GM19455 (cell line): ENCODE measurements around the gene SP110.
"Not testable (repeated sequence)": the region's sequence is repeated elsewhere in the genome, so short reads cannot be mapped to it uniquely, and the experiment has no call there.

ENCODE experiments used
- ATAC-seq: cut with Tn5 transposase; IDR thresholded peaks from one replicate; pipeline ENCODE4 v1.9.1; 2021; ENCODE audit not compliant: unreplicated experiment

The SP110 gene

GRCh38 chr2:230219419-230220331, at the start of gene SP110:
SP110 (minus strand) TSS chr2:230219984; CDS start chr2:230216927, 3,057 bp downstream.
- ATAC-seq, result peak; percentile 78

DNA sequence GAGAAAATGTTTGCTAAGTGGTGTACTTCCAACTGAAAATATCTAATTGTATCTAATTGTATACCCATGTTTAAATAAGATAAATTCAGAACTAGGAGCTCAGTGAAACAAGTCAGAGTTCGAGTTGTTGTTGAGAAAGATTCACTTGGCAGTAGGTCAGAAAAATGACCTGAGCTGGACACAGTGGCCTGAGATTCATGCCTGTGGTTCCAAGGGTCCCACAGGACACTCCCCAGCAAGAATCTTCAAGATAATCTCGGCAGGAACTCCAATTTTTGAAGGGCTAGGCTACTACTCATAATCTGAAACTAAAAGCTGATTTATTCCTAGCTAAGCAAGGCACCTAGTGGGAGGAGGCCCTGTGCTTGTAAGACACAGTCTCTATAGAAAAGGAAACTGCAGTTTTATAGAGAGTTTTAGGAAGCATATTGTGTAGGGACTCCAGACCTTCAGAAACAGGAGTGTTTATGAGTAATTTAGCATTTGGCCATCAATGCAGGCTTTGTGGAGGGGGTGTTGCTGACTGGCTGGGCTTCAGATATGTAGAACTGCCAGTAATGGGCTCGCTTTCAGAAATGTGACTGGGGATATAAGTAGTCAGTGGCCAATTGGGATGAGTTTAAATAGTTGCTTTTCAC, 48.9 kb upstream of the SP110 start:
- no peak for ATAC-seq

DNA sequence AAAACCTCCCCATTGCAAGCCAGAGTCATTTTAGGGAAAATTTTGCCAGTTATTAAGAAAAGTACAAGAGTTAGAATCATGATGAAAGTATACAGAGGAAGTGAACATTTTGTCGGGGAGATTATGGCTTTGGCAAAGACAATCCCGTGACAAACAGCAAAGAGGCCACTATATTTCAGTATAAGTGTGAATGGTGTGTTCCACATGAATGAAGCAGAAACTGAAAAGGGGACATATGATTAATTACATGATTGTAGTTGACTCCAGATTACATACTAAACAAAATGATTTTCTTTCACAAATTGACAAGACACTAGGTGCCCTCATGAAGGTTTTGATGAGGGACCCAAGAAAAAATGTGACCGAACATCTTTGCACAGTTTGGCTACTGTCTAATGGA, 47.8 kb upstream of the SP110 start:
- ATAC-seq, result peak; percentile 65

DNA sequence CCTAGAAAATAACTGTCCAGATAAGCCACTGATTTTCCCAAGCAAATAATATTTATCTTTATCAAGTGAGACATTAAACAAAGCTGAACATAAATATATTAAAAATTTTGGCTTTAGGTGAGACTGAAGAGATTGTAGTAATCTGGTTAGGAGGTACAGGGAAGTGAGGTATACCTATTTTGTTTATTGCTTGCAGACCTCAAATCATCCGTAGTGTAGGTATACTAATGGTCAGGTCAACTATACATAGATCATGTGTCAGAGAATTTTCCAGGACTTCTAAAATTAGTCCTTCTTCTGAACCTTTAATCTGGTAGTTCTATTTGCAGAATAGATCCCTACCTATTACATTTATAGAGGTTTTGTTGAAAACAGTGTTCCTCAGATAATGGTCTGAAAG, 47.3 kb upstream of the SP110 start:
- ATAC-seq, result no peak

DNA sequence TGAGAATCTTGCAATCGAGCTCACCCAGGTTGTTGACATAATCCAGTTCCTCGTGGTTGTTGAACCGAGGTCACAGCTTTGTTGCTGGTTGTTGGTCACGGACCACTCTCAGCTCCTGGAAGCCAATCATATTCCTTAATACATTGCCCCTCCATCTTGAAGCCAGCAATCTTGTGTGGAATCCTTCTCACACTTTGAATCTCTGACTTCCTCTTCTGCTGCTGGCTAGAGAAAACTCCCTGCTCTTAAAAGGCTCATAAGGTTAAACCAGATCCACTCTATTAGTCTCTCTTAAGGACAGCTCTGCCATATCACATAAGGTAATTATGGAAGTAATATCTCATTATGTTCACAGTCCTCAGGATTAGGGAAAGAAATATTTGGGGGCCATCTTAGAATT, 46.9 kb upstream of the SP110 start:
- no peak for ATAC-seq

GRCh38 chr2:230264945-230265344, 45.2 kb upstream of the SP110 start:
- not testable (repeated sequence) for ATAC-seq

GRCh38 chr2:230262246-230262645, 42.5 kb upstream of the SP110 start:
- no peak for ATAC-seq

- no peak for ATAC-seq
These were observed 38.7 kb upstream of the SP110 start for GRCh38 chr2:230258483-230258882.

DNA sequence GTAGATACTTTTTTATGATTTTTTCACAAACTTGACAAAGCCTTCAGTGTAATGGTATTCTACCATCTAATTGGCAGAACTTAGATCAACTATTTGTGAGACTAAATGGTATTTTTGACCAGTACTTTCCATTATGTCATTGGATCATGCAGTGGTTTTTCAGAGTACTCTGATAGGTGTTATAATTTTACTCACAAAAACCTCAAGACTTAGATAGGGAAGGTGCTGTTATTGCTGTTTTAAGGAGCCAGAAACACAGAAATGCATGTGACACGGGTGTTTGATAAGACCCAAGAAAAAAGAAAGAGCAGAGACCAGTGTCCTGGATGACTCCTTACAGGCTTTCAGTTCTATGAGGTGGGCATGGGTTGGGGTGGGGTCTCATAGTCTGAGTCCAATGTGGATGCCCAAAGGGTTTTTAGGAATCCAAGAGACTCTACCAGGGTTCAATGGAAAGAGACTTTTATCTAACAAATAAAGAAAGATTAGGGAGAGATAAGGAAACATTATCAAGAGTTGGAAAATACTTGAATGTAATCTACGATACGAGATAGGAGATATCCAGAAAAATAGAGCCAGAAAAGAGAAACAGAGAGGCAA, 37.0 kb upstream of the SP110 start:
- ATAC-seq, result no peak

- no peak for ATAC-seq
These were observed 34.5 kb upstream of the SP110 start for GRCh38 chr2:230254152-230254881.

DNA sequence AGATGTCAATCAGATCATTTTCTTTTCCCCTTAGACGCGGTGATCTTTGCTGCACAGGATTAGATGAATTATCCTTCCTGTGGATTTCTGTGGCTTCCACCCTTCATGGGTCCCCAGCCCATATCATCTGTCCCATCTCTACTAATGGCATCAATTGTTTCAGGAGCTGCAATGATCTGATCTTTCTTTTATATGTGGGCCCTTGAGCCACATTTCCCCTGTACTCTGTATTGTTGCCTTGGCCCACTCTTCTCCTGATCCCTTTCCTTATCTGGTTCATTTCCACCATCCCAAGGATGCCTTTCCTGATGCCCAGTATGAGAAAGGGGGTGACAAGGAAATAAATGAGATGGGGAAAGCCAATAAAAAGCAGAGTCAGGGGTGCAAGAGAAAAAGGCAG, 30.4 kb upstream of the SP110 start:
- no peak for ATAC-seq

GRCh38 chr2:230246206-230246605, 26.4 kb upstream of the SP110 start:
- ATAC-seq, result no peak

GRCh38 chr2:230244211-230244610, 24.4 kb upstream of the SP110 start:
- no peak for ATAC-seq

DNA sequence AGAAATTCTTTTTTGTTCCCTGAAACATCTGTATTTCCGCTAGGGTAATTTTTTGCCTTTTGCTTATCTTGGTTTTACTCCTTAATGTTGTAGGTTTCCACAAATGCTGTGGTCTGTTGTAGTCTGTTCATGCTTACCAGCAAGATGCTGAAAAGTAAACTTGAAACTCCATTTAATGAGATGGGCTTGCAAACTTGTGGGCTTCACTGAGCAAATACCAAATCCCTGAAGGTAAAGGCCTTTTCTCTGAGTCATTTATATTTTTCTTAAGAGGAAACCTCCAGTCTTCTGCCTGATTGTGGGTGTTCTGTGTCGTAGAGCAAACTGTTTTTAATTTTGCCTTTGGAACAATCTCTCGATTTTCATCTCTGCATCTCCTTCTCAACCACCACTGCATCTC, 15.1 kb upstream of the SP110 start:
- ATAC-seq, result no peak

- ATAC-seq, result peak; percentile 76
These were observed 14.4 kb upstream of the SP110 start for GRCh38 chr2:230234122-230234722.

- no peak for ATAC-seq
These were observed 11.5 kb upstream of the SP110 start for GRCh38 chr2:230231251-230231650.

DNA sequence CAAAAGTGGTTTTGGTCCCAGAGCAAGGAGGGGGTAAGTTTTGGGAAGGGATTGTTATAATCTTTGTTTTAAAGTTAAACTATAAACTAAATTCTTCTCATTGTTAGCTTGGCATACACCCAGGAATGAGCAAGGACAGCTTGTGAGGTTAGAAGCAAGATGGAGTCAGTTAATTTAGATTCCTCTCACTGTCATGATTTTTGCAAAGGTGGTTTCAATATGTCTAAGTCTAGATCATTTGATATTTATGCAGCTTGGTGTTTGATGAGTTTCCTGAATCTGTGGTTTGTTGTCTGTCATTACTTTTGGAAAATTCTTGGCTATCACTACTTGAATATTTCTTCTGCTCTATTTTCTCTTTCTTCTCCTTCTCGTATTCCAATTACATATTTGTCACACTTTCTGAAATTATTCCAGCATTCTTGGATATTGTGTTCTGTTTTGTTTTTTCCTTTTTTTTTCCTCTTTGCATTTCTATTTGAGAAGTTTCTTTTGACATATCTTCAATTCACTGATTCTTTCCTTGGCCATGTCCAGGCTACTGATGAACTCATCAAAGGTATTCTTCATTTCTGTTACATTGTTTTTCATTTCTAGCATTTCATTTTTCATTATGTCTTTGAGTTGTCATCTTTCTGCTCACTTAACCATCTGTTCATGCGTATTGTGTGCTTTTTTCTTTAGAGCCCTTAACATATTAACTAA, 10.9 kb upstream of the SP110 start:
- no peak for ATAC-seq

DNA sequence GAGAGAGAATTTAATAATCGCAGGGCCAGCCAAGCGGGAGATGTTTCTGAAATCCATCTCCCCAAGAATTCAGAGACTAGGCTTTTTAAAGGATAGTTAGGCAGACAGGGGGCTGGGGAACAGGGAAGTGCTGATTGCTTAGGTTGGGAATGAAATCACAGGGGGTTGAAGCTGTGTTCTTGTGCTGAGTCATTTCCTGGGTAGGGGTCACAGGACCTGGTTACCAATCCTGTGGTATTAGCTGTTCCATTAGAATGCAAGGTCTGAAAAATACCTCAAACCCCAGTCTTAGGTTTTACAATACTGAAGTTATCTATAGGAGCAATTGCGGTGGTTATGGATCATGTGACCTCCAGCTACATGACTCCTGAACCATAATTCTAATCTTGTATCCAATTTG, 10.3 kb upstream of the SP110 start:
- ATAC-seq, result no peak

DNA sequence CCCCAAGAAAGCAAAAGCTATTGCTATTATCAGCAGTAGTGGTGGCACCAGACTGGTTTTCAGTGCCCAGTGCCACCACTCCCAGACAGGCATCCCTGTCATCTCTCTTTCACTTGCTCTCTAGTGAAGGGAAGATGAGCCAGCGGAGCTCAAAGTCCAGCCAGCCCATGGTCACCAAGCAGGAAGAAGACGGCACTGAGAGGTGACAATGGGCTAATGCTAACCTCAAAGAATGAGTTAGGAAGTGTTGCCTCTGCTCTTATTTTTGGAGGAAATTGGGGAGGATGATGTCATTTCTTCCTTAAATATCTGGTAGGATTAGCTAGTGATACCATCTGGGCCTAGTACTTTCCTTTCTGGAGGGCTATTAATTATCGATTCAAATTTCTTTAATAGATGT, 7.4 kb upstream of the SP110 start:
- no peak for ATAC-seq

DNA sequence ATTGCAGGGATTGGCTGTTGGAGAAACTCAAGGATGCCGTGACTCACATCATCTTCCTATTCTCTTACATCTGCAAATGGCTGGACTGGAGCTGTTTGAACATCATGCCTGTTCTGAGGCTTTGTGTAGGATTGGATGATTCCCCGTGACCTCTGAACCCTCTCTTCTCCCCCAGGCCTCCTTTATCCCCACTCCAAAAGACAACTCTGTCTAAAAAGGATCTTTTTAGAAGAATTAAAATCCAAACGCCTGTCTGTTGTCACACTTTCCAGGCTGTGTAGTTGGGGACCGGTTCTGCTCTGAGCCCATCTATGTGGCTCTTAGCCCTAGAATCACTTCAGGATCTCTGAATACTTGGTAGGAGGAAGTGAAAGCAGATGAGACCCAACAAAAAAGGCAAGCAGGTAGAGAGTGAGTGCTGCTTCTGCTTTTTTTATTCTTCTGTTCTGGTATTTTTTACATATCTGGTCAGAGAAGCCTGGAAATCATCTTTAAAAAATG, 6.3 kb upstream of the SP110 start:
- ATAC-seq, result peak; percentile 63
